Common myeloid progenitor, CD34-positive (primary cell): ENCODE measurements around the gene SDK2.

Experiments
- CTCF ChIA-PET: fragments of 350-600 bp; sonication (Branson Sonifier 250); formaldehyde crosslinking; loops from one replicate; lab custom pipeline; 2021; ENCODE audit warnings: antibody characterized with exemption; lab: Charles Lee
- POLR2A ChIA-PET: fragments of 350-600 bp; sonication (Branson Sonifier 250); formaldehyde crosslinking; loops from one replicate; lab custom pipeline; 2021; ENCODE audit warnings: antibody characterized with exemption; lab: Charles Lee
- DNase-seq, 3 donors: peaks; one replicate each; pipeline versions ENCODE4 v3.0.0 to v3.0.0-alpha.2; 2013
- H3K27ac ChIP-seq, 2 experiments: 1 replicate in 1 of 2; 2 replicates in 1 of 2; pipeline ENCODE4 v1.7.0; 2013; ENCODE audit warnings: inconsistent platforms in 2 of 2, low read length in 2 of 2, mild to moderate bottlenecking in 2 of 2, low read depth in 1 of 2, moderate library complexity in 1 of 2; ENCODE audit not compliant: severe bottlenecking in 2 of 2, insufficient read depth in 1 of 2, poor library complexity in 1 of 2
- H3K27me3 ChIP-seq, 5 experiments: replicated peaks in 2 of 5; 1 replicate in 3 of 5; 2 replicates in 2 of 5; pipeline versions ENCODE4 v1.6.1 to v1.7.0; 2013; ENCODE audit warnings: low read length in 4 of 5, mild to moderate bottlenecking in 2 of 5, moderate library complexity in 2 of 5, inconsistent platforms in 1 of 5; ENCODE audit not compliant: insufficient read depth in 5 of 5, control insufficient read depth in 4 of 5
- H3K36me3 ChIP-seq, 4 experiments: 1 replicate in 2 of 4; 2 replicates in 2 of 4; pipeline versions ENCODE4 v1.6.1 to v1.7.0; 2013; ENCODE audit warnings: low read length in 3 of 4, control low read depth in 1 of 4, mild to moderate bottlenecking in 1 of 4; ENCODE audit not compliant: control insufficient read depth in 4 of 4, insufficient read depth in 4 of 4
- H3K4me1 ChIP-seq, 4 experiments: 1 replicate in 3 of 4; 2 replicates in 1 of 4; pipeline versions ENCODE4 v1.6.1 to v1.7.1; 2013; ENCODE audit warnings: low read length in 3 of 4, mild to moderate bottlenecking in 3 of 4, control low read depth in 1 of 4, inconsistent platforms in 1 of 4, moderate library complexity in 1 of 4; ENCODE audit not compliant: control insufficient read depth in 4 of 4, insufficient read depth in 4 of 4; ENCODE audit errors: control extremely low read depth in 1 of 4
- H3K4me3 ChIP-seq, 7 experiments: 1 replicate in 4 of 7; 2 replicates in 3 of 7; pipeline versions ENCODE4 v1.5.1 to v1.7.0; 2013; ENCODE audit warnings: mild to moderate bottlenecking in 7 of 7, low read length in 6 of 7, moderate library complexity in 6 of 7, inconsistent platforms in 2 of 7, low read depth in 2 of 7, control low read depth in 1 of 7; ENCODE audit not compliant: insufficient read depth in 4 of 7, control insufficient read depth in 1 of 7; ENCODE audit errors: extremely low read depth in 1 of 7
- H3K9me3 ChIP-seq, 5 experiments: 1 replicate in 4 of 5; 2 replicates in 1 of 5; pipeline versions ENCODE4 v1.6.1 to v1.7.1; 2013; ENCODE audit warnings: low read length in 4 of 5, mild to moderate bottlenecking in 2 of 5, inconsistent platforms in 1 of 5, low read depth in 1 of 5, moderate library complexity in 1 of 5; ENCODE audit not compliant: control insufficient read depth in 4 of 5, insufficient read depth in 2 of 5; ENCODE audit errors: control extremely low read depth in 1 of 5
- whole genome bisulfite sequencing: methylation state at CpG from one replicate; pipeline ENCODE4 v1.1.5; 2013; ENCODE audit not compliant: insufficient coverage; 5-methylcytosine and 5-hydroxymethylcytosine counted together

The SDK2 gene

GRCh38 chr17:73623818-73624217 lies 20.4 kb downstream of the SDK2 start:
- H3K36me3 ChIP-seq, result no peaks in the 10 kb centered on the region
- H3K4me3 ChIP-seq, result no peak overlapping the region
- no peaks in the 10 kb centered on the region for H3K27me3 ChIP-seq
- no peak for DNase-seq
- 88% methylated on average over 2 of the region's 3 CpGs for WGBS
- peaks cover 0 to 11% (median 3%) of the 10 kb centered on the region in 5 experiments for H3K9me3 ChIP-seq
- CTCF ChIA-PET, result interaction anchor here (0.9 to 1.5 kb wide), 2 partner anchors 11 to 23 kb away, joined by 4 to 6 read pairs; no protein-coding TSS in a partner anchor
- H3K27ac ChIP-seq, result no peak overlapping the region
- POLR2A ChIA-PET, result interaction anchor here (0.5 kb wide), 1 partner anchor 172 kb away, joined by 3 read pairs; no protein-coding TSS in a partner anchor
- peaks cover 0 to 8% (median 3%) of the 10 kb centered on the region in 4 experiments for H3K4me1 ChIP-seq

- Histone ChIP-seq H3K27ac (no peak overlapping the region), H3K4me1 (peaks cover 0 to 3% (median 0%) of the 10 kb centered on the region in 4 experiments), H3K4me3 (no peak overlapping the region), H3K36me3 (no peaks in the 10 kb centered on the region), H3K9me3 (peaks cover 0 to 11% (median 3%) of the 10 kb centered on the region in 5 experiments), H3K27me3 (no peaks in the 10 kb centered on the region)
- POLR2A ChIA-PET, result no interaction called here
- 83% methylated on average over 1 of the region's 2 CpGs for WGBS
- CTCF ChIA-PET, result interaction anchor here (0.9 to 1.5 kb wide), 2 partner anchors 12 to 23 kb away, joined by 4 to 6 read pairs; no protein-coding TSS in a partner anchor
- no peak for DNase-seq
Measured at GRCh38 chr17:73623247-73623646, 21.0 kb downstream of the SDK2 start.

DNA sequence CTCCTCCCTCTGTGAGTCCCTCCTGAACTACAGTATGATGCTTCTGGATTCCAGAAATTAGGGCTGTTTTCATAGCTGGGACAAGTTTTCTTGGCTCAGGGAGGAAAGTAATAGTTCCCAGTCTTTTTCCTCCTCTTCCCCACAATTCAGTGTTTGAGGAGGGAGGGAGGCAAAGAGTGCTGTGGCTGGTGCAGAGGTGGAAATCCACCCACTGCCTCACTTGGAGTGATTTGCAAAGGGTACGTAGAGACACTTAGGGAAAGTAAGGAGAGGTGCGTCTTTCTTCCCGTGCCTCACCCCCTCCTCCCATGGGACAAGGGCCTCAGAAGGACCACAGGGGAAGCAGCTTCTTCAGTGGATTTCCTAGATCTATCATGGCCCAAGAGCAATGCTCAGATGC lies 21.9 kb downstream of the SDK2 start:
- DNase-seq, result no peak
- POLR2A ChIA-PET, result no interaction called here
- CTCF ChIA-PET, result interaction anchor here (1.1 kb wide), 1 partner anchor 10 kb away, joined by 3 read pairs; no protein-coding TSS in a partner anchor

DNA sequence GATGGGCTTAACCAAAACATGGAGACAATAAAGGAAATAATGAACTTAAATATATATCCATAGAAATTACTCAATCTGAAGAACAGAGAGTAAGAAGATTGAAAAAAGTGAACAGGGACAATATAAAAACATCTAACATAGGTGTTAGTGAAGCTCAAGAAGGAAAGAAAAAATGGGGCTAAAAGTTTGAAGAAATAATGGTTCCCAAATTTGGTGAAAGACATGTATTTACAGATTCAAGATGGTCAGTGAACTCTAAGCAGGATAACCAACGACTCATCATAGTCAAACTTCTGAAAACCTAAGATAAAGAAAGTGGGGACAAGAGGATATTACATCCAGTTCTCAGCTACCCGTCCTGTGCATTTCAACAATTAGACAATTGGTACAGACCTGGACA lies 22.6 kb downstream of the SDK2 start:
- Histone ChIP-seq H3K27ac (no peak overlapping the region), H3K36me3 (no peaks in the 10 kb centered on the region), H3K4me3 (no peak overlapping the region), H3K27me3 (no peaks in the 10 kb centered on the region), H3K4me1 (peaks cover 0 to 7% (median 3%) of the 10 kb centered on the region in 4 experiments), H3K9me3 (peaks cover 0 to 11% (median 3%) of the 10 kb centered on the region in 5 experiments)
- WGBS, result 100% methylated on average over 1 of the region's 2 CpGs
- ChIA-PET CTCF (interaction anchor here (1.1 to 1.6 kb wide), 3 partner anchors 11 to 30 kb away, joined by 3 read pairs; no protein-coding TSS in a partner anchor), POLR2A (no interaction called here)
- no peak for DNase-seq

More for the DNA sequence above, 21.9 kb downstream of the SDK2 start:
- H3K27ac ChIP-seq, result no peak overlapping the region
- H3K9me3 ChIP-seq, result peaks cover 0 to 11% (median 3%) of the 10 kb centered on the region in 5 experiments
- H3K27me3 ChIP-seq, result no peaks in the 10 kb centered on the region
- H3K4me3 ChIP-seq, result no peak overlapping the region
- H3K4me1 ChIP-seq, result peaks cover 0 to 3% (median under 1%) of the 10 kb centered on the region in 4 experiments
- H3K36me3 ChIP-seq, result no peaks in the 10 kb centered on the region
- WGBS, result 96% methylated on average over 3 of the region's 3 CpGs

- Histone ChIP-seq H3K4me3 (no peak overlapping the region), H3K36me3 (no peaks in the 10 kb centered on the region), H3K9me3 (peaks cover 0 to 11% (median 3%) of the 10 kb centered on the region in 5 experiments), H3K27ac (no peak overlapping the region), H3K27me3 (no peaks in the 10 kb centered on the region), H3K4me1 (peaks cover 0 to 17% (median 8%) of the 10 kb centered on the region in 4 experiments)
- ChIA-PET POLR2A (no interaction called here), CTCF (interaction anchor here (1.6 kb wide), 1 partner anchor 21 kb away, joined by 3 read pairs; no protein-coding TSS in a partner anchor)
- DNase-seq, result no peak
- WGBS, result no CpG with 5 or more reads among the region's 3 CpGs
Measured at GRCh38 chr17:73620414-73620813, 23.8 kb downstream of the SDK2 start.

- no peaks in the 10 kb centered on the region for H3K27me3 ChIP-seq
- DNase-seq, result no peak
- no peaks in the 10 kb centered on the region for H3K36me3 ChIP-seq
- H3K27ac ChIP-seq, result no peak overlapping the region
- CTCF ChIA-PET, result no interaction called here
- H3K9me3 ChIP-seq, result peaks cover 0 to 11% (median 3%) of the 10 kb centered on the region in 5 experiments
- peaks cover 0 to 17% (median 7%) of the 10 kb centered on the region in 4 experiments for H3K4me1 ChIP-seq
- H3K4me3 ChIP-seq, result no peak overlapping the region
- 100% methylated on average over 3 of the region's 5 CpGs for WGBS
- POLR2A ChIA-PET, result no interaction called here
Measured at GRCh38 chr17:73617501-73617900, 26.7 kb downstream of the SDK2 start.

- CTCF ChIA-PET, result no interaction called here
- 80% methylated on average over 5 of the region's 8 CpGs for WGBS
- peaks cover 0 to 9% (median 3%) of the 10 kb centered on the region in 5 experiments for H3K9me3 ChIP-seq
- H3K27ac ChIP-seq, result no peak overlapping the region
- no peak for DNase-seq
- POLR2A ChIA-PET, result no interaction called here
- H3K27me3 ChIP-seq, result no peaks in the 10 kb centered on the region
- no peaks in the 10 kb centered on the region for H3K36me3 ChIP-seq
- no peak overlapping the region for H3K4me3 ChIP-seq
- H3K4me1 ChIP-seq, result peaks cover 0 to 17% (median 7%) of the 10 kb centered on the region in 4 experiments
Measured at GRCh38 chr17:73616873-73617404, 27.3 kb downstream of the SDK2 start.
